IPS-18c (cell line): ENCODE data around the gene GULP1.

ENCODE experiments used
- H3K4me3 ChIP-seq: 2 replicates; pipeline ENCODE4 v1.7.0; 2013; ENCODE audit warnings: low read depth, mild to moderate bottlenecking, low read length, moderate library complexity; ENCODE audit not compliant: insufficient read depth
- H3K9me3 ChIP-seq: one replicate; pipeline ENCODE4 v1.6.1; 2013; ENCODE audit warnings: mild to moderate bottlenecking, low read length, moderate library complexity; ENCODE audit not compliant: control insufficient read depth, insufficient read depth

The GULP1 gene, protein sequence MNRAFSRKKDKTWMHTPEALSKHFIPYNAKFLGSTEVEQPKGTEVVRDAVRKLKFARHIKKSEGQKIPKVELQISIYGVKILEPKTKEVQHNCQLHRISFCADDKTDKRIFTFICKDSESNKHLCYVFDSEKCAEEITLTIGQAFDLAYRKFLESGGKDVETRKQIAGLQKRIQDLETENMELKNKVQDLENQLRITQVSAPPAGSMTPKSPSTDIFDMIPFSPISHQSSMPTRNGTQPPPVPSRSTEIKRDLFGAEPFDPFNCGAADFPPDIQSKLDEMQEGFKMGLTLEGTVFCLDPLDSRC

GRCh38 chr2:188291617-188292347 is at the start of gene GULP1:
Gene GULP1 (plus strand): TSS chr2:188291874. CDS start chr2:188477703, 185,829 bp downstream.
- H3K4me3 ChIP-seq = peak within 1 kb of the TSS; percentile 93
- no peaks in the 10 kb centered on the region for H3K9me3 ChIP-seq

DNA sequence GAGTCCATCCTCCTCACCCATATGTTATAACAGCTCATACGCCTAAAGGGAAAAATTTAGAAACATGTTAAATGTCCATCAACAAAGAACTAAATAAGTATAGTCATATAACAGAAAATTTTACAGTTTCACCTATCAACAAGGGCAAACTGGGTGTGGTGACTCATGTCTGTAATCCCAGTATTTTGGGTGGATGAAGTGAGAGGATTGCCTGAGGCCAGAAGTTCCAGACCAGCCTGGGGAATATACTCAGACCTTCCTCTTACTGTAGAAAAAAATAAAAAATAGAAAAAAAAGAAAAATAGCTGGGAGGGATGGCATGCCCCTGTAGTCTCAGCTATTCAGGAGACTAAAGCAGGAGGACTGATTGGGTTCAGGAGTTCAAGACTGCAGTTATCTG is 48.3 kb upstream of the GULP1 start:
- Histone ChIP-seq H3K9me3 (no peaks in the 10 kb centered on the region), H3K4me3 (no peak overlapping the region)

- H3K4me3 ChIP-seq = no peak overlapping the region
- H3K9me3 ChIP-seq = no peaks in the 10 kb centered on the region
Observed at GRCh38 chr2:188244383-188244782, 47.3 kb upstream of the GULP1 start.

- no peak overlapping the region for H3K4me3 ChIP-seq
- no peaks in the 10 kb centered on the region for H3K9me3 ChIP-seq
Observed at GRCh38 chr2:188245230-188245629, 46.4 kb upstream of the GULP1 start.

- H3K4me3 ChIP-seq = no peak overlapping the region
Observed at GRCh38 chr2:188248513-188248912, 43.2 kb upstream of the GULP1 start.

DNA sequence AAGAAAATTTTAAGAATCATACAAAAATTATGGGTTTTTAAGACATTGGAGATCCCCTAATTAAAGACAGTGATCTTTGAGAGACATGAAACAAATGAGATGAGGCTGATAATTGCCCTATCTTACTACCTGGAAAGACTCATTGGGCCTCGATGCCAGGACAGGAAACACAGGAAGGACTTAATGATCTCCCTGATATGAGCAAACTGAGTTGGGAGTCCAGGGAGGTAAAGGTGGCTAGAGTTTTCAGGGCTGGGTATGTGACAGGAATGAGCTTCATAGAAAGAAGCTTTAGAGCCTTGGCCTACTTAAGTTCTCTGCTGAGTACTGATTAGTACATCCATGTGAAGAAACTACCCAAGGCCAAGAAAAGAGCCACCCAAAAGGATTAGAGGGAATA is 40.6 kb upstream of the GULP1 start:
- Histone ChIP-seq H3K4me3 (no peak overlapping the region), H3K9me3 (no peaks in the 10 kb centered on the region)

More at GRCh38 chr2:188248513-188248912, 43.2 kb upstream of the GULP1 start:
- H3K9me3 ChIP-seq = no peaks in the 10 kb centered on the region

GRCh38 chr2:188256420-188256819 is 35.3 kb upstream of the GULP1 start:
- no peak overlapping the region for H3K4me3 ChIP-seq
- no peaks in the 10 kb centered on the region for H3K9me3 ChIP-seq

DNA sequence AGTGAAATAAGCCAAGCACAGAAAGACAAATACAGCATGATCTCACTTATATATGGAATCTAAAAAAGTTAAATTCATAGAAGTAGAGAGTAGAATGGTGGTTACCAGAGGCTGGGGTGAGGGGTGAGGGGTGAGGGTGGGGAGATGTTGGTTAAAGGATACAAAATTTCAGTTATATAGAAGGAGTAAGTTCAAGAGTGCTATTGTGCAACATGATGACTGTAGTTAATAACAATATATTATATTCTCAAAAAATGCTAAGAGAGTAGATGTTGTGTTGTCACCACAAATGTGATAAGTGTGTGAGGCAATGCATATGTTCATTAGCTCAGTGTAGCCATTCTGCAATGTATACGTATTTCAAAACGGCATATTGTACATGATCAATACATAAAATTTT is 26.4 kb upstream of the GULP1 start:
- Histone ChIP-seq H3K9me3 (no peaks in the 10 kb centered on the region), H3K4me3 (no peak overlapping the region)

- Histone ChIP-seq H3K9me3 (no peaks in the 10 kb centered on the region), H3K4me3 (no peak overlapping the region)
Observed at GRCh38 chr2:188267776-188268175, 23.9 kb upstream of the GULP1 start.

DNA sequence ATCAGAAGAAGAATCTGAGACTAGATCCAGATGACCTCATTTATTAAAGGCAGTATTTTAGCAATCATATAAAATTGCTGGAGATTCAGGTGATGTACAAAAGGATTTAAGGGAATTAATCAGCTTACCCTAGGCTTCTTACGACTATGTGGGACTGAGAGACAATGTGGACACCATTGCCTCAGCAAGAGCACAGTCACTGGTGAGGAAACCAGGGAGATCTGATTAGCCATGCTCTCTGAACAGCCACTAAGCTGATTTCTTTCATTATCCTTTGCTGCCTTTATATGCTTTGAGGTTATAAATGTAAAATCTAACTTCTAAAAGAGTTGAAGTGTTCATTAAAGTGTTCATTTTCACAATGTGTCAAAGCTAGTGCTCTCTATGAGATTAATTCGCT is 22.7 kb upstream of the GULP1 start:
- no peak overlapping the region for H3K4me3 ChIP-seq
- H3K9me3 ChIP-seq = no peaks in the 10 kb centered on the region

- H3K9me3 ChIP-seq = no peaks in the 10 kb centered on the region
Observed at GRCh38 chr2:188272121-188272520, 19.6 kb upstream of the GULP1 start.

GRCh38 chr2:188274274-188274673 is 17.4 kb upstream of the GULP1 start:
- H3K4me3 ChIP-seq = no peak overlapping the region

More at GRCh38 chr2:188272121-188272520, 19.6 kb upstream of the GULP1 start:
- no peak overlapping the region for H3K4me3 ChIP-seq

DNA sequence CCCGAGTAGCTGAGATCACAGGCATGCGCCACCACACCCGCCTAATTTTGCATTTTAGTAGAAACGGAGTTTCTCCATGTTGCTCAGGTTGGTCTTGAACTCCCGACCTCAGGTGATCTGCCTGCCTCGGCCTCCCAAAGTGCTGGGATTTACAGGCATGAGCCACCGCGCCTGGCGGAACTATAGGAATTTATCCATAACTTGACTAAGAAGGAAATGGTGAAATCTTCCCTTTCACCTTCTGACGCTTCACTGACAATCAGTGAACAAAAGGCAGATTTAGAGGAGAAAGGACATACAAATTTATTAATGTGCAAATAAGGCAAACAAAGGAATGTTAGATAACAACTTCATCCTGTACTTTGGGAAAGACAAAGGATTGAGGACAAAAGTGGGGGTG is 15.4 kb upstream of the GULP1 start:
- no peaks in the 10 kb centered on the region for H3K9me3 ChIP-seq
- no peak overlapping the region for H3K4me3 ChIP-seq

More at GRCh38 chr2:188274274-188274673, 17.4 kb upstream of the GULP1 start:
- H3K9me3 ChIP-seq = no peaks in the 10 kb centered on the region

- H3K4me3 ChIP-seq = no peak overlapping the region
Observed at GRCh38 chr2:188277786-188278185, 13.9 kb upstream of the GULP1 start.

DNA sequence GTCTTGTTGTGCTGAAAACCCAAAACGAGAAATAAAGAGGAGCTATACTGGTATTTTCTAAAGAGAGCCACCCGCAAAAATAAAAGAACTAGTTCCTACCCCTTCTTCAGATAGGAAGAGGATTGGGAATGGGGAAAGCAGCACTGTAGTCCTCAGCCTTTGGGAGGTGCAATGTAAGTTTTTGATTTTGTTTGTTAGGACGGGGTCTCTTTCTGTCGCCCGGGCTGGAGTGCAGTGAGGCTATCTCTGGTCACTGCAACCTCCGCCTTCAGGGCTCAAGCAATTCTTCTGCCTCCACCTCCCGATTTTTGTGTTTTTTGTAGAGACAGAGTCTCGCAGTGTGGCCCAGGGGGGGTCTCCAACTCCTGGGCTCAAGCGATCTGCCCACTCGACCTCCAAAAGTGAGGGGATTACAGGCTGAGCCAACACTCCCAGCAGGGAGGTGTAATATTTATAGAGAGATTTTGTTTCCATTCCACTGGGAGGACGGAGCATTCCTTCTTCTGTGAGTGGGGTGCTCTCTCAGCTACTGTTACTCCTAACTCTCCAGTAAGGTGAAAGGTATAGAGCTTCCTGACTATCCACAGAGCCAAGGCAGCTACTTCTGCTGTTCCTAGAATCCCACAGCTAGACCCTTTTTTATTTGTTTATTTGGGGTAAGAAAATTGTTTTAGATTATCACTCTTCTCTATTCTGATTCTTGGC is 13.1 kb upstream of the GULP1 start:
- peak overlapping the region; percentile 16; the same call in 1 of the 2 replicates for H3K4me3 ChIP-seq
- no peaks in the 10 kb centered on the region for H3K9me3 ChIP-seq

More at GRCh38 chr2:188277786-188278185, 13.9 kb upstream of the GULP1 start:
- no peaks in the 10 kb centered on the region for H3K9me3 ChIP-seq

- Histone ChIP-seq H3K9me3 (no peaks in the 10 kb centered on the region), H3K4me3 (no peak overlapping the region)
Observed at GRCh38 chr2:188279093-188279445, 12.6 kb upstream of the GULP1 start.

DNA sequence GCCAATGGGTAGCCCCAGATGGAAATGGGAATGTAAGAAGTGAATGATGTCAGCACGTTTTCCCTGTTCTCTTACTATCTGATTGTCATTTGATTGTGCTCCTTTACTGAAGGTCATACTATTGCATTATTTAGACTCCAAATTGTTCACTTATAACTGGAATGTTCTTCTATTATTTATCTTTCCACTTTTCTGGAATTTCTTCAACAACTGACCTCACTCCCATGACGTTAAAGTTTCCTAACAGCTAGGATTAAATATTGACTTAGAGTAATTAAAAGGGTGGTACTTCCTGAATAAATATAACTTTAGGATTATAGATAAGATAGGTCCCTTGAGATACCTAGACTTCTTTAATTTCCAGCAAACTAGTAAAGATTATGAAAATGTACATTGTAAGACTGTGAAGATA is 10.9 kb upstream of the GULP1 start:
- Histone ChIP-seq H3K4me3 (no peak overlapping the region), H3K9me3 (no peaks in the 10 kb centered on the region)

DNA sequence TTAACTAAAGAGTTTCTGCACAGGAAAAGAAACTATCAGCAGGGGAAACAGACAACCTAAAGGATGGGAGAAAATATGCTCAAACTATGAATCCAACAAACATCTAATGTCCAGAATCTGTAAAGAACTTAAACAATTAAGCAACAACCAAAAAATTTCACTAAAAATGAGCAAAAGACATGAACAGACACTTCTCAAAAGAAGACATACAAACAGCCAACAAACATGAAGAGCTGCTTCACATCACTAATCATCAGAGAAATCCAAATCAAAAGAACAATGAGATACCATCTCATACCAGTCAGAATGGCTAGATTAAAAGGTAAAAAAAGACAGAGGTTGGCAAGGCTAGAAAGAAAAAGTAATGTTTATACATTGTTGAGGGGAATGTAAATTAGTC is 8.8 kb upstream of the GULP1 start:
- Histone ChIP-seq H3K4me3 (no peak overlapping the region), H3K9me3 (no peaks in the 10 kb centered on the region)
